Liver (tissue), 9 donors: ENCODE measurements around the gene BAG5. TPM values are rescaled to one million over a fixed set of nuclear protein-coding genes. Genes with fewer than 3 reads are reported as not detected.

Experiments used
- DNase-seq: peaks from one replicate; pipeline ENCODE4 v3.0.0-alpha.2; 2017; ENCODE audit warnings: low spot score
- H3K27ac ChIP-seq, 2 donors: one replicate each; pipeline ENCODE4 v1.7.0; 2013; ENCODE audit warnings: inconsistent platforms in 2 of 2, low read length in 2 of 2, control low read depth in 1 of 2, low read depth in 1 of 2, mild to moderate bottlenecking in 1 of 2
- H3K27me3 ChIP-seq, 4 donors: one replicate each; pipeline versions ENCODE4 v1.6.1 to v1.7.0; 2013; ENCODE audit warnings: low read length in 3 of 4, inconsistent platforms in 1 of 4, mild to moderate bottlenecking in 1 of 4, moderate library complexity in 1 of 4; ENCODE audit not compliant: control insufficient read depth in 4 of 4, insufficient read depth in 4 of 4
- H3K36me3 ChIP-seq, 4 donors: one replicate each; pipeline versions ENCODE4 v1.6.1 to v1.7.0; 2013; ENCODE audit warnings: low read length in 3 of 4, mild to moderate bottlenecking in 3 of 4, low read depth in 1 of 4, moderate library complexity in 1 of 4; ENCODE audit not compliant: control insufficient read depth in 4 of 4, insufficient read depth in 3 of 4
- H3K4me1 ChIP-seq, 4 donors: one replicate each; pipeline versions ENCODE4 v1.6.1 to v1.7.0; 2013; ENCODE audit warnings: low read length in 3 of 4, mild to moderate bottlenecking in 3 of 4, moderate library complexity in 1 of 4; ENCODE audit not compliant: control insufficient read depth in 4 of 4, insufficient read depth in 4 of 4
- H3K4me3 ChIP-seq, 3 donors: one replicate each; pipeline versions ENCODE4 v1.6.1 to v1.7.0; 2013; ENCODE audit warnings: low read length in 3 of 3, control low read depth in 1 of 3, low read depth in 1 of 3, mild to moderate bottlenecking in 1 of 3
- H3K9ac ChIP-seq, 2 donors: one replicate each; pipeline ENCODE4 v1.7.0; 2013; ENCODE audit warnings: low read length in 2 of 2, mild to moderate bottlenecking in 2 of 2, moderate library complexity in 2 of 2, control low read depth in 1 of 2, low read depth in 1 of 2
- H3K9me3 ChIP-seq, 4 donors: one replicate each; pipeline versions ENCODE4 v1.6.1 to v1.7.0; 2013; ENCODE audit warnings: low read length in 3 of 4; ENCODE audit not compliant: control insufficient read depth in 4 of 4
- ATF3 ChIP-seq: IDR thresholded peaks from 2 replicates; pipeline ENCODE4 v1.6.1; 2016; ENCODE audit warnings: antibody characterized with exemption
- CTCF ChIP-seq: fragments of 150-350 bp; IDR thresholded peaks from 2 replicates; pipeline ENCODE4 v1.5.1; 2017; ENCODE audit warnings: improper control_type of control experiment, low read depth, low read length; ENCODE audit not compliant: missing input control
- EGR1 ChIP-seq, 2 donors: IDR thresholded peaks; 2 replicates each; pipeline ENCODE4 v1.6.1; 2016 to 2018; ENCODE audit warnings: antibody characterized with exemption in 2 of 2, low read depth in 2 of 2
- FOXA1 ChIP-seq: IDR thresholded peaks from 2 replicates; pipeline ENCODE4 v1.6.1; 2016; ENCODE audit warnings: antibody characterized with exemption
- GABPA ChIP-seq, 2 donors: IDR thresholded peaks in 1 of 2; conservative IDR thresholded peaks in 1 of 2; 2 replicates each; pipeline ENCODE4 v1.6.1; 2016; ENCODE audit warnings: antibody characterized with exemption in 2 of 2, mild to moderate bottlenecking in 1 of 2, moderate library complexity in 1 of 2
- HNF4A ChIP-seq, 2 donors: conservative IDR thresholded peaks; 2 replicates each; pipeline ENCODE4 v1.6.1; 2016; ENCODE audit warnings: antibody characterized with exemption in 2 of 2, mild to moderate bottlenecking in 2 of 2
- HNF4G ChIP-seq: IDR thresholded peaks from 2 replicates; pipeline ENCODE4 v1.6.1; 2016; ENCODE audit warnings: antibody characterized with exemption
- JUND ChIP-seq, 2 donors: IDR thresholded peaks; 2 replicates each; pipeline ENCODE4 v1.6.1; 2016; ENCODE audit warnings: antibody characterized with exemption in 2 of 2
- MAX ChIP-seq: IDR thresholded peaks from 2 replicates; pipeline ENCODE4 v1.6.1; 2016; ENCODE audit warnings: antibody characterized with exemption
- NR2F2 ChIP-seq: IDR thresholded peaks from 2 replicates; pipeline ENCODE4 v1.6.1; 2016; ENCODE audit warnings: antibody characterized with exemption
- RAD21 ChIP-seq, 2 donors: IDR thresholded peaks; 2 replicates each; pipeline ENCODE4 v1.6.1; 2016; ENCODE audit warnings: antibody characterized with exemption in 2 of 2, mild to moderate bottlenecking in 2 of 2
- REST ChIP-seq: IDR thresholded peaks from 2 replicates; pipeline ENCODE4 v1.6.1; 2016; ENCODE audit warnings: antibody characterized with exemption, mild to moderate bottlenecking
- RXRA ChIP-seq, 2 donors: IDR thresholded peaks; 2 replicates each; pipeline ENCODE4 v1.6.1; 2017 to 2018; ENCODE audit warnings: antibody characterized with exemption in 2 of 2, mild to moderate bottlenecking in 1 of 2
- SP1 ChIP-seq: IDR thresholded peaks from 2 replicates; pipeline ENCODE4 v1.6.1; 2018; ENCODE audit warnings: antibody characterized with exemption, mild to moderate bottlenecking
- TAF1 ChIP-seq: conservative IDR thresholded peaks from 2 replicates; pipeline ENCODE4 v1.6.1; 2016; ENCODE audit warnings: antibody characterized with exemption, mild to moderate bottlenecking
- YY1 ChIP-seq: IDR thresholded peaks from 2 replicates; pipeline ENCODE4 v1.6.1; 2016; ENCODE audit warnings: antibody characterized with exemption, mild to moderate bottlenecking
- ZBTB33 ChIP-seq: IDR thresholded peaks from 2 replicates; pipeline ENCODE4 v1.6.1; 2016; ENCODE audit warnings: antibody characterized with exemption
- WGBS: extraction: QIAGEN DNeasy Blood & Tissue Kit; methylation state at CpG from one replicate; pipeline ENCODE4 v1.1.7; 2013; 5-methylcytosine and 5-hydroxymethylcytosine counted together
- polyA plus RNA-seq, 2 donors: library from polyadenylated mRNA; stranded (reverse) in 1 of 2; unstranded in 1 of 2; fragments of 200-250 nt in 1 of 2; fragments of >200 nt in 1 of 2; fragmentation: Nextera tagmentation in 1 of 2; extraction: Ambion mirVana in 1 of 2; gene quantifications; one replicate each; pipeline versions ENCODE4 v1.2.1 to v1.2.3, GENCODE V29; 2013 to 2015
- total RNA-seq, 2 donors: library from RNA; depleted of rRNA; stranded (reverse); fragments of >200 nt; gene quantifications; one replicate each; pipeline ENCODE4 v1.2.3, GENCODE V29; 2014
- donor health status: healthy.
- donor health status: healthy.
- donor health status: healthy.
- donor health status: healthy.
- donor health status: healthy.

The BAG5 gene
- total and polyA plus RNA-seq, 4 donors, result 5.4 to 12.5 (median 8.8) TPM

- Histone ChIP-seq H3K9me3 (no peaks in the 10 kb centered on the region), H3K4me1 (peaks cover 11 to 53% (median 28%) of the 10 kb centered on the region in 4 donors), H3K36me3 (no peaks in the 10 kb centered on the region), H3K4me3 (peak overlapping the region in 2 of 3 donors; percentile 29 to 51), H3K9ac (no peak overlapping the region), H3K27ac (peak overlapping the region in 1 of 2 donors; percentile 41), H3K27me3 (no peaks in the 10 kb centered on the region)
- TF ChIP-seq HNF4G, result no peak
- no peak for TF ChIP-seq FOXA1
- peak in 1 of 2 donors; percentile 56 for TF ChIP-seq RAD21 (IDR thresholded peaks at IDR 0.05)
- no peak for TF ChIP-seq GABPA (IDR thresholded peaks at IDR 0.05 in 1 of 2, conservative IDR thresholded peaks at IDR 0.05 in 1 of 2)
- no peak for TF ChIP-seq RXRA (IDR thresholded peaks at IDR 0.05)
- TF ChIP-seq REST, result no peak
- peak; percentile 38 for TF ChIP-seq CTCF
- no peak for TF ChIP-seq SP1
- TF ChIP-seq NR2F2, result no peak
- TF ChIP-seq ZBTB33, result no peak
- no peak for TF ChIP-seq HNF4A (conservative IDR thresholded peaks at IDR 0.05)
- no peak for TF ChIP-seq ATF3
- TF ChIP-seq TAF1, result no peak
- TF ChIP-seq EGR1 (IDR thresholded peaks at IDR 0.05; ENCODE audit: low read depth in 2 of 2), result no peak
- WGBS, result 7% methylated on average over 66 of the region's 66 CpGs
- DNase-seq, result peak; percentile 69
Measured at GRCh38 chr14:103520657-103521437, 41.6 kb downstream of the BAG5 start.

GRCh38 chr14:103520269-103520656 is 42.2 kb downstream of the BAG5 start:
- peaks cover 5 to 48% (median 25%) of the 10 kb centered on the region in 4 donors for H3K4me1 ChIP-seq
- 83% methylated on average over 10 of the region's 10 CpGs for WGBS
- H3K9me3 ChIP-seq, result no peaks in the 10 kb centered on the region
- H3K36me3 ChIP-seq, result no peaks in the 10 kb centered on the region
- H3K9ac ChIP-seq, result no peak overlapping the region
- no peak for DNase-seq
- peak overlapping the region in 1 of 2 donors; percentile 41 for H3K27ac ChIP-seq
- no peak overlapping the region for H3K4me3 ChIP-seq
- no peaks in the 10 kb centered on the region for H3K27me3 ChIP-seq
- TF ChIP-seq RAD21 (IDR thresholded peaks at IDR 0.05), result no peak
- TF ChIP-seq JUND (IDR thresholded peaks at IDR 0.05), result no peak
- TF ChIP-seq MAX, result no peak
- TF ChIP-seq ATF3, result no peak
- no peak for TF ChIP-seq RXRA (IDR thresholded peaks at IDR 0.05)
- TF ChIP-seq REST, result no peak
- no peak for TF ChIP-seq YY1
- TF ChIP-seq EGR1 (IDR thresholded peaks at IDR 0.05; ENCODE audit: low read depth in 2 of 2), result no peak
- TF ChIP-seq HNF4A (conservative IDR thresholded peaks at IDR 0.05), result no peak
